HEK293T (cell line): ENCODE data around the gene ABLIM2.

Source experiments
- BHLHE40 ChIP-seq: fragments of 450-650 bp; IDR thresholded peaks from 2 replicates; pipeline ENCODE4 v1.6.1; 2016; ENCODE audit warnings: mild to moderate bottlenecking, moderate library complexity, borderline replicate concordance
- CTBP1 ChIP-seq: fragments of 450-650 bp; IDR thresholded peaks from 2 replicates; pipeline ENCODE4 v1.6.1; 2016; ENCODE audit warnings: borderline replicate concordance
- FOXA1 ChIP-seq: fragments of 450-650 bp; IDR thresholded peaks from 2 replicates; pipeline ENCODE4 v1.6.1; 2016; ENCODE audit warnings: mild to moderate bottlenecking
- FOXK2 ChIP-seq: fragments of 450-650 bp; IDR thresholded peaks from 2 replicates; pipeline ENCODE4 v1.6.1; 2016; ENCODE audit warnings: mild to moderate bottlenecking
- FOXM1 ChIP-seq: fragments of 450-650 bp; IDR thresholded peaks from 2 replicates; pipeline ENCODE4 v1.6.1; 2017; ENCODE audit warnings: mild to moderate bottlenecking, borderline replicate concordance
- HDGF ChIP-seq: fragments of 450-650 bp; IDR thresholded peaks from 2 replicates; pipeline ENCODE4 v1.6.1; 2017; ENCODE audit warnings: antibody characterized with exemption, borderline replicate concordance
- L3MBTL2 ChIP-seq: fragments of 450-650 bp; conservative IDR thresholded peaks from 2 replicates; pipeline ENCODE4 v1.6.1; 2016; ENCODE audit warnings: mild to moderate bottlenecking
- NFRKB ChIP-seq: fragments of 450-650 bp; IDR thresholded peaks from 2 replicates; pipeline ENCODE4 v1.6.1; 2016; ENCODE audit warnings: mild to moderate bottlenecking, moderate library complexity
- PKNOX1 ChIP-seq: fragments of 450-650 bp; IDR thresholded peaks from 2 replicates; pipeline ENCODE4 v1.6.1; 2016
- SP1 ChIP-seq: fragments of 450-650 bp; IDR thresholded peaks from 2 replicates; pipeline ENCODE4 v1.6.1; 2017
- SUZ12 ChIP-seq: fragments of 450-650 bp; IDR thresholded peaks from 2 replicates; pipeline ENCODE4 v1.6.1; 2016; ENCODE audit warnings: mild to moderate bottlenecking
- TARDBP ChIP-seq: fragments of 450-650 bp; IDR thresholded peaks from 2 replicates; pipeline ENCODE4 v1.6.1; 2016
- ZNF384 ChIP-seq: fragments of 450-650 bp; IDR thresholded peaks from 2 replicates; pipeline ENCODE4 v1.6.1; 2016

GRCh38 chr4:8185295-8185694 lies 26.7 kb upstream of the ABLIM2 start:
- TF ChIP-seq FOXK2 (no peak), ZNF384 (no peak), NFRKB (no peak), PKNOX1 (no peak), SP1 (no peak), CTBP1 (no peak), BHLHE40 (no peak), FOXA1 (no peak), FOXM1 (no peak), L3MBTL2 (no peak), TARDBP (no peak), SUZ12 (no peak), HDGF (no peak)
